ENCODE data around the gene ZNF615.

DNA sequence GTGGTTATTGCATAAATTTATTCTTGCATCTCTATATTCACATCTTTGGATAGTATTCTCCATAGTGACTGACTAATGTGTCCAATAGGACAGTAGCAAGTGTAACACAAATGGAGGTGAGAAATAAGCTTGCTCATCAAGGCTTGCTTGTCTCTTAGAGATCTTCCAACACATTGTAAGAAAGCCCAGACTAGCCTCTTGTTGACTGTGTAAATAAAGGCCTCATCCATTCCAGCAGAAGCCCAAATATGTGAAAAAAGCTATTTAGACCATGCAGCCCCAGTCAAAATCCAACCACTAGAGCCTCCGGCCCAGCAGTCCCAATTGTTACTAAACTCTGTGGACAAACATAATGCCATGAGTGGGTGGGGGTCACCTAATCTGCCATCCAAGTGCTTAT is 2.7 kb upstream of the ZNF615 start:
- TF ChIP-seq CTCF (IDR thresholded peaks at IDR 0.05 in 8 of 11, conservative IDR thresholded peaks at IDR 0.05 in 3 of 11) (no peak), POLR2AphosphoS5 (IDR thresholded peaks at IDR 0.05) (no peak), POLR2A (IDR thresholded peaks at IDR 0.05) (no peak)

Measured in spleen (tissue), 7 donors.